ENCODE measurements around the gene PTPRH. TPM values are rescaled to one million over a fixed set of nuclear protein-coding genes. Genes with fewer than 3 reads are reported as not detected.
"Not testable (repeated sequence)": the region's sequence is repeated elsewhere in the genome, so short reads cannot be mapped to it uniquely, and the experiment has no call there.

Gene PTPRH
- total RNA-seq, 4 donors from 2014 or later = 0.57 to 2.0 (median 1.3) TPM

GRCh38 chr19:55228015-55228391, 18.7 kb upstream of the PTPRH start:
- Histone ChIP-seq H3K9me3 (no peaks in the 10 kb centered on the region), H3K4me3 (no peak overlapping the region), H3K36me3 (peaks cover 33 to 73% (median 37%) of the 10 kb centered on the region in 3 donors), H3K27ac (no peak overlapping the region), H3K27me3 (no peaks in the 10 kb centered on the region), H3K4me1 (no peaks in the 10 kb centered on the region)
- WGBS, 2 donors = 85% methylated on average over 4 of the region's 17 CpGs; no CpG with 5 or more reads in 1 of the 2 donors
- DNase-seq = no peak
- TF ChIP-seq CTCF (IDR thresholded peaks at IDR 0.05) = no peak
- no peak for TF ChIP-seq POLR2A (IDR thresholded peaks at IDR 0.05)
- intact Hi-C loops (cut with DNase I) = no loop called here

- Histone ChIP-seq H3K4me1 (no peaks in the 10 kb centered on the region), H3K9me3 (no peaks in the 10 kb centered on the region), H3K4me3 (no peak overlapping the region), H3K36me3 (peaks cover 29 to 67% (median 33%) of the 10 kb centered on the region in 3 donors), H3K27me3 (no peaks in the 10 kb centered on the region), H3K27ac (no peak overlapping the region)
- DNase-seq = no peak
- intact Hi-C loops (cut with DNase I) = no loop called here
- WGBS, 2 donors = 82 to 95% methylated on average over 12 to 16 of the region's 25 CpGs
- no peak for TF ChIP-seq POLR2A (IDR thresholded peaks at IDR 0.05)
- no peak for TF ChIP-seq CTCF (IDR thresholded peaks at IDR 0.05)
Measured at GRCh38 chr19:55227241-55228014, 18.1 kb upstream of the PTPRH start.

- no peaks in the 10 kb centered on the region for H3K9me3 ChIP-seq
Measured at GRCh38 chr19:55226788-55227187, 17.5 kb upstream of the PTPRH start.

DNA sequence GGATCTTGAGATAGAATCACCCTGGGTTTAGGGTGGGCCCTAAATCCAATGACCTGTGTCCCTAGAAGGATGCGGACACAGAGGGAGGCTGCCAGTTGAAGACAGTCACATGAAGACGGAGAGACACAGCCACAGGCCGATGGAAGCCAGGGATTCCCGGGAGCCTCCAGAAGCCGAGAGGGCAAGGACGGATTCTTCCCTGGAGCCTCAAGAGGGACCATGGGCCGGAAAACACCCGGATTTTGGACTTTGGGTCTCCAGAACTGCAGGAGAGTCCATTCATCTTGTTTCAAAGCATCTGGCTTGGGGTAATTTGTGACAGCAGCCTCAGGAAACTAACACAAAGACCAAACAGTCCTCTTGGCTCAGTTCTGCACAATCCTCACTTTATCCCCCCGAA, 17.0 kb upstream of the PTPRH start:
- TF ChIP-seq CTCF (IDR thresholded peaks at IDR 0.05) = no peak
- no peak for TF ChIP-seq POLR2A (IDR thresholded peaks at IDR 0.05)
- no peak for DNase-seq
- Histone ChIP-seq H3K4me3 (no peak overlapping the region), H3K27ac (no peak overlapping the region), H3K9me3 (no peaks in the 10 kb centered on the region), H3K27me3 (no peaks in the 10 kb centered on the region), H3K4me1 (no peaks in the 10 kb centered on the region), H3K36me3 (peaks cover 17 to 55% (median 21%) of the 10 kb centered on the region in 3 donors)
- WGBS, 2 donors = 86 to 92% methylated on average over 7 to 8 of the region's 9 CpGs
- intact Hi-C loops (cut with DNase I) = no loop called here

More at GRCh38 chr19:55226788-55227187, 17.5 kb upstream of the PTPRH start:
- no peaks in the 10 kb centered on the region for H3K27me3 ChIP-seq
- no peaks in the 10 kb centered on the region for H3K4me1 ChIP-seq
- H3K36me3 ChIP-seq = peaks cover 22 to 61% (median 26%) of the 10 kb centered on the region in 3 donors
- no peak for DNase-seq
- TF ChIP-seq CTCF (IDR thresholded peaks at IDR 0.05) = no peak
- no peak for TF ChIP-seq POLR2A (IDR thresholded peaks at IDR 0.05)
- H3K4me3 ChIP-seq = no peak overlapping the region
- intact Hi-C loops (cut with DNase I) = no loop called here
- H3K27ac ChIP-seq = no peak overlapping the region
- WGBS, 2 donors = 60 to 78% methylated on average over 1 to 15 of the region's 18 CpGs

DNA sequence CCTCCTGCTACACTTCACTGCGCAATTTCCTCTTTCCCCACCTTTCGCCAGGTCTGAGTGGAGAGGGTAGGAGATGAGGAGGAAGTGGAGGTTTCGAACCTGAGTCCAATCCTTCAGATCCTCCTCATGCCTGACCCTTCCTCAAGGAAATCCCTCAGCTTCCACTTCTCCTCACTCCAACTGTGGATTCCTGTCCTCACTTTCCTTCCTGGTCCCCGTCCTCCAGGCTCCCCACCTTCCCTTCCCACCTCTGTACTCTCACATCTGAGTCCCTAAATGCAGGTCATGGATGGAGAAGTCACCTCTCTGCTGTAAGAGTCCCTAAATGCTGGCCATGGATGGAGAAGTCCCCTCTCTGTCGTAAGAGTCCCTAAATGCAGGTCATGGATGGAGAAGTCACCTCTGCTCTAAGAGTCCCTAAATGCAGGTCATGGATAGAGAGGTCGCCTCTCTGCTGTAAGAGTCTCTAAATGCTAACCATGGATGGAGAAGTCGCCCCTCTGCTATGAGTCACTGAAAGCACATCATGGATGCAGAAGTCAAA, 16.2 kb upstream of the PTPRH start:
- H3K27ac ChIP-seq = no peak overlapping the region
- no peaks in the 10 kb centered on the region for H3K9me3 ChIP-seq
- no peak for DNase-seq
- intact Hi-C loops (cut with DNase I) = no loop called here
- H3K36me3 ChIP-seq = peaks cover 11 to 48% (median 16%) of the 10 kb centered on the region in 3 donors
- H3K27me3 ChIP-seq = no peaks in the 10 kb centered on the region
- WGBS, 2 donors = 83 to 90% methylated on average over 5 to 6 of the region's 7 CpGs
- no peaks in the 10 kb centered on the region for H3K4me1 ChIP-seq
- H3K4me3 ChIP-seq = no peak overlapping the region
- no peak for TF ChIP-seq POLR2A (IDR thresholded peaks at IDR 0.05)
- no peak for TF ChIP-seq CTCF (IDR thresholded peaks at IDR 0.05)

DNA sequence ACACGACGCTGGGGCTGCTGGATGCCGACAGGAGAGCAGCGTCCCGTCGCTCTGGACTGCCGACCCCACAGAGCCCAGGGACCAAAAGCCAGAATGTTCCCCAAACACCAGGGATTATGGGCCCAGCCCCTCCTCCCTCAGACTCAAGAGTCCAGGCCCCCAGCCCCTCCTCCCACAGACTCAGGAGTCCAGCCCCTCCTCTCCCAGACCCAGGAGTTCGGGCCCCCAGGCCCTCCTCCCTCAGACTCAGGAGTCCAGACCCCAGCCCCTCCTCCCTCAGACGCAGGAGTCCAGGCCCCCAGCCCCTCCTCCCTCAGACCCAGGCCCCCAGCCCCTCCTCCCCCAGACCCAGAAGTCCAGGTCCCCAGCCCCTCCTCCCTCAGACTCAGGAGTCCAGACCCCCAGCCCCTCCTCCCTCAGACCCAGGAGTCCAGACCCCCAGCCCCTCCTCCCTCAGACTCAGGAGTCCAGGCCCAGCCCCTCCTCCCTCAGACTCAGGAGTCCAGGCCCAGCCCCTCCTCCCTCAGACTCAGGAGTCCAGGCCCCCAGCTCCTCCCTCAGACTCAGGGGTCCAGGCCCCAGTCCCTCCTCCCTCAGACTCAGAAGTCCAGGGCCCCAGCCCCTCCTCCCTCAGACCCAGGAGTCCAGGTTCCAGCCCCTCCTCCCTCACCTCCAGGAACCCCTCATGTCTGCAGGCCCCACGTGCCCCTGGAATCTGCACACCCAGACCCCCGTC, 15.5 kb upstream of the PTPRH start:
- intact Hi-C loops (cut with DNase I); H3K27ac ChIP-seq; H3K27me3 ChIP-seq; H3K9me3 ChIP-seq; DNase-seq; H3K4me1 ChIP-seq; H3K4me3 ChIP-seq: not testable (repeated sequence)
- 56 to 86% methylated on average over 2 to 9 of the region's 11 CpGs for WGBS, 2 donors
- H3K36me3 ChIP-seq = peaks cover 4 to 41% (median 12%) of the 10 kb centered on the region in 3 donors
